CD4-positive, alpha-beta T cell treated with Interleukin-12 subunit alpha and Interleukin-12 subunit beta, for 1 hour (primary cell): ENCODE data around the gene PCBP3.
A peak's percentile ranks its signal among the peaks of the same experiment; 100 is the strongest.

Experiments used
- DNase-seq: peaks from one replicate; pipeline ENCODE4 v3.0.0-alpha.2; 2020

PCBP3 gene

DNA sequence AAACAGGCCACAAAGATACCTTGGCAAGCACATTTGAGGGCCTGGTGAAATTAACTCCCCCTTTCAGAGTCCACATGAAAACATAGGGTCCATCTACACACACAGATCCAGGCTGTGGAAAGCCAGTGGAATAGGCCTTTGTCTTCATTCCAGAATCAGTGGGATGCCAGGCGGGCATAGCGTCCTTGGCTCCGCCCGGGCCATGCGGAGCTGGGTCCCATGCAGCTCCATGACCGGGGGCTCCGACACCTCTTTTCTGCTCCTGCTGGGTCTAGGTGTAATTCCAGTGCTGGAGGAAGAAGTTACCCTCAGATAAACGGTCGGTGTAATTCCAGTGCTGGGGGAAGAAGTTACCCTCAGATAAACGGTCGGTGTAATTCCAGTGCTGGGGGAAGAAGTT is 274.5 kb downstream of the PCBP3 start:
- no peak for DNase-seq

DNA sequence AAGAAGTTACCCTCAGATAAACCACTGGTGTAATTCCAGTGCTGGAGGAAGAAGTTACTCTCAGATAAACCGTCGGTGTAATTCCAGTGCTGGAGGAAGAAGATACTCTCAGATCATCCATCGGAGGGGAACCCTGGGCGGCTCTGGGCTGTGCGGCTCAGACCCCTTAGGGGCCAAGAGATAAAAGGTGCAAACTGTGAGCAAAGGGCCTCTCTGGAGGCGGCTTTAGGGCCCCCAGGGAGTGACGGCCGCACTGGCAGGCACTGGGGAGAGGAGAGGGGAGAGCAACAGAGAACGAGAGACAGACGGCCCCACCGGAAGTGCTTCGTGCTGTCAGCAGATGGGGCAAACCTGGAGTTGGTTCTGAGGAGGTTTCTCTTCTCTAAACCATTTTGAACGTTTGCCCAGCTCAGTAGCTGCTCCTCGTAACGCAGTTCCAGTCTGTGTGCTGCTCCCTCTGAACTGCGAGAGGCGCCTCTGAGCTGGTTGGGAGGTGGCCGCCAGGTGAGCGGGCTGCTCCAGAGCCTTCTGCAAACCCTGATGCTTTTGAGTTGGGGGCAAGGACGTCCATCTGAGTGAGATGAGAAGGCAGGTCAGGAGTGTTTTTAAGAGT is 275.4 kb downstream of the PCBP3 start:
- no peak for DNase-seq

DNA sequence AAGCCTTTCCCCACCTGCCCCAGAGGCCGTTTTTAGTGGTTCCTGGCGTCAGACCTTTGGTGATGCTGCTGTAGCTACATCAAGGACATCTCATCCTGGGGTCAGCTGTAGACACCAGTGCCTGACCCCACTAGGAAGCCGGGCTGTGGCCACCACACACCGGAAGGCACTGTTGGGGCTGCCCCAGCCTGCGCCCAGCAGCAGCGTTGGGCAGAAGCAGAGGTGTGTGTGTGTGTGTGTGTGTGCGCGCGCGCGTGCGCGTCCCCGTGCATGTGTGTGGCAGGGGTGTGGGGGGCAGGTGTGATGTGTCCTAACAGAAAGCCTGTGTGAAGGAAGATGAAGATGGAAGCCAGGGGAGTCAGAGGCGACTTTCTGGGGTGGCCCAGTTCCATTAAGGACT is 276.1 kb downstream of the PCBP3 start:
- no peak for DNase-seq

DNA sequence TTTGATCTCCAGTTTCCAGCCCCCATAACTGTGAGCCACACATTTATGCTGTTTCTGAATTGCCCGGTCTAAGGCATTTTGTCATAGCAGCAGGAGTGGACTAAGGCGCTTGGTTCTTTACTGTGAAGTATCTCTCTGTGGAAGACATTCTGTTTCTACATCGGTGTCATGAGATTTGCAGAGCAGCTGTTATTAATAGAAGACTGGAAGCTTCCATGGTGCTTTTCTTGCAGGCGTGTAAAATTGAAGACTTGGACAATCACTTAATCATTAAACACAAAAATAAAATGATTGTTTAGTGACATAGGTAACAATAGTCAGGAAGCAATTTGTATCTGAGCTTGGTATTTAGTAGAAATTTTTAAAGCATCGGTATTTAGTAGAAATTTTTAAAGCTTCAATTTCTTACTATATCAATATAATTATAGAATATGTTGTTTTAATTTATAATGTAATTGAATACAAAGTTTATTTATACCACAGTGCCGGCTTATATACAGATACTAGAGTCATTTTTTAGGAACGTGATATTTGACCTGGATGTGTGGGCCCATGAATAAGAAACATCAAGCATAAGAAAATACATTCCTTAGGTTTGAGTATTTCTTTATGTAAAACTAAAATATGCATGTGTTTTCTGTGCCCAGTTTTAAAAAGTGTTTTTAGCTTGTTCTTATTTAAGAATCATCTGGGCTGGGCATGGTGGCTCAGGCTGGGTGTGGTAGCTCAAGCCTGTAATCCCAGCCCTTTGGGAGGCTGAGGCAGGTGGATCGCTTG is 277.5 kb downstream of the PCBP3 start:
- DNase-seq = no peak

DNA sequence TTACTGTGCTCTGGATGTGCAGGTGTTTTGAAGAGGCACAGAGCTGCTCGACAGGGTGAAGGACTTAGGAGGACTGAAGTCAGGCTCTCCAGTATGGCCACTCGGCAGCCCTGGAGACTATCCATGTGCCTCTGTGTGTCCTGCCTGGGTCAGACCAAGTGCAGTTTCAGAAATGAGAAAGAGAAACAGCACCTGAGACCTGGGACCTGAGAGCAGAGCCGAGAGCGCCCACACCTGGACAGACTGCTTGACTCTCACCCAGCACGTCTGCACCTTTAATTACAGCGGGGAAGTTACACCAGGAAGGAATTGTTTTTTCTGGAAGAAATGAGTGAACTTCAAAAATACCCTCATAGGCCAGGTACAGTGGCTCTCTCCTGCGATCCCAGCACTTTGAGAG is 278.4 kb downstream of the PCBP3 start:
- no peak for DNase-seq

DNA sequence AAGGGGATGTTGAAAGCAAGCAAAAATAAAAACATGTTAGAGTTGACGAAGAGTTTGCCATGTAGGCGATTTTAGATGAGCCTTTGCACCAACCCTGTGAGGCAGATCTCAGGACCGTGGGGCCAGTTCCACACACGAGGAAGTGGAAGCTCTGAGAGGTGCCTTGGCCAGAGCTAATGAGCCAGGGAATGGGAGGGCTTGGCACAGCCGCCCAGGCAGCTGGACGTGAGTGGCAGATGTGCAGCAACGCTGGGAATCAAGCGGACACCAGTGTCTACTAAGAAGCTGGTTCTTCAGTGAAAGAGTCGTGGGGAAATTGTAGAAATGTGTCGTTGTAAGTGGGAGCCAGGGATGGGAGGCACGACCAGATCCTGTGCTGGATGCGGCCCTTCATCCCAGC is 279.1 kb downstream of the PCBP3 start:
- DNase-seq = no peak

DNA sequence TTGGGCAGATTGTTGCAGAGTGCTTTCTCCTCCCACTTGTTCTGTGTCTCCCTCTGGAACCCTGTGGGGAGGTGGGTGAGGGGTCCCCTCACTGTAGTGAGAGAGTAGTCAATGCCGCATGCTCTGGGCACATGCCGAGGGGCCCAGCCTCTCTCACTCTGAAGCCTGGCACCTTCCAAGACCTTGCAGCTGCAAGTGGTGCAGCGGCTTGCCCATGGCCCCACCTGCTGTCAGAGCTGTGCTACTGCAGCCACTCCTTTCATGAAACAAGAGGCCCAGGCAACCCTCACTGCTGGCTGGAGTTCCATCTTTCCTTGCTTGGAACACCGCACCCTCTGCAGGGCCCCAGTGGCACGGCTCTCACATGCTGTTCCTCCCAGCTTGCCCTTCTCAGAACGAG is 279.6 kb downstream of the PCBP3 start:
- DNase-seq = peak; percentile 69

DNA sequence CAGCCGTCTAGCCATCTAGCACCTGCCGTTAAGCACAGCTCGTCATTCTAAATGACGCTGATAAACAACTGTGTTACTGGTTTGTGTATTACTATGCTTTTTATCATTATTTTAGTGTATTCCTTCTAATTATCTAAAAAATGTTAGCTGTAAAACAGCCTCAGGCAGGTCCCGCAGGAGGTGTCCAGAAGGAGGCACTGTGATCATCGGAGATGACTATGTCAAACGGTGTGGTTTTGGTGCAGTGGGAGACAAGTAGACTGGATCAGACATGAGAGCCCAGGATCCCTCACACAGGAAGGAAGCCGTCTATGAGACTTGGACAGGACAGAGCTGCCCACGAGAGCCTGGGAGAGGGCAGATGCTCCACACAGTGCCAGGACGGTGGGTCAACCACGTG is 282.8 kb downstream of the PCBP3 start:
- DNase-seq = no peak

DNA sequence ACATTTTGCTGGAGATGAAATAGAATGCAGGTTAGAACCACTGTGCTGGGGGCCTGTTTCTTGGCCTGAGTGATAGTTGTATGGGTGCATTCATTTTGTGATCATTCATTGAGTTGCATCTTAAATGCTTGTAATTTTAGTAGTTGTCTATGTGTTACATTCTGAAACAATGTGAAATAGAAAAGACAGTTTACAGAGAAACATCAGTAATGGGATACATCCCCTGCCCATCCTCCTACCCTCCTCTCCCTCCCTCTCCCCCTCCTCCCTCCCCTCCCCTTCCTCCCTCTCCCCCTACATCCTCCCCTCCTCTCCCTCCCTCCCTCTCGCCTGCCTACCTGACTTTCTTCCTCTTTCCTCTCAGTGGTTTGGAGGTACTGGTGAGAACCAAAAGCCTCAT is 283.5 kb downstream of the PCBP3 start:
- DNase-seq = no peak

DNA sequence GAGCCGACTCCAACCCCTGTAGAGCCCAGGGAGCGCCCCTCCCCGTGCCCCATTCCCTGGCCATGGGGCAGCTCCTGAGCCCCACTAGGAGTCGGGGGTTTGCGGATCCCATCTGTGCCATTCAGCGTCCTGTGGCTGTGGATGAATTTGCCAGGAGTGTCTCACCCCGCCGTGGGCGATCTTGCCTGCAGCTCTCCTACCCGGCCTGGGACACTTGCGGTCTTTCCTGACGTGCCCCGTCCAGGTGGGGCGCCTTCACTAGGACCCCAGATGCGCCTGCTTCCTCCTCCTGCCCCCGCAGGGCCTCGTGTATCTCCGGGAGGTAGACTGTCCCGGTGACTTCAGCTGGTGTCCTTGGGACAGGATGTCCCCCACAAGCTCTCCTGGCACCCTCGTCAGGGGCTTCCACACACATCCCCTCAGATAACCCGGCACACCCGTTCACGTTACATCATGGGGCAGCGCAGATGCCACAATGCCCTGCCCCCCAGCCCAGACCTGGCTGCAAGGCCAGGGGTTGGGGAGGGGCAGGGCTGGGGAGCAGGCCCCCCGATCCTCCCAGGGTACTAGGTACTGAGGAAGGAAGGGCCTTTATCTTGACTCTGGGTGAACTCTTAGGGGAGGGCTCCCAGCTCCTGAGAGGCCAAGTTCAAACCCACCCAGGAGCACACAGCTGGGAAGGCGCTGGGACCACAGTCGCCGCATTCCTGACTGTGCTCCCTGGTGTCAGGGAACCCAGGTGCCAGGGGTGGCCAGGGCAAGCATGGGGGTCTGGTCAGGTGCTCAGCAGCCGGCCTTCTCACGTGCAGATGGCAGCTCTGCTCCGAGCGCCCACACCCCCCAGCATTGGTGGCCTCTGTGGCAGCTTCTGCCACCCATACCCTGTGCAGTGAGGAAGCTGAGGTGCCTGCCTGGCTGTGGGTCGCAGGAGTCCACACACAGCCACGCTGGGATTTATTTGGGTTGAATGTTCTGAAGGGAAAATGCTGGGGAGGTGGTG is 284.6 kb downstream of the PCBP3 start:
- DNase-seq = no peak

DNA sequence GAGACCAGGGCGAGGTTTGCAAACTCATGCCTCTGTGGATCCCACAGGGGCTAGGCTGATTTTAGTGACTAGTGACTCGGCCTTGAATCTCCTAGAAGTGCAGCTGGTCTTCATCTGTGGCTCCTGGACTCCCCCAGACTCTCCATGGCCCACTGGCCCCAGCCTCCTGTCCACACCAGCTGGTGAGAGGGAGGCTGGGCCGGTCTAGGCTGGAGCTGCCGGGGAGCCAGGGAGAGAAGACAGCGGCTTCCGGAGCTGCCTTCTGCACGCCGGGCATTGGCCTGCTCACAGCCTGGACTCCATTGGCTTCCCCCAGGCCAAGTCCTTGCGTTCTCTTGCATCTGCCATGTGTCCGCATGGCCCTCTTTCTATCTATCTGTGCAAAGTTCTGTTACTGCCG is 285.9 kb downstream of the PCBP3 start:
- no peak for DNase-seq

DNA sequence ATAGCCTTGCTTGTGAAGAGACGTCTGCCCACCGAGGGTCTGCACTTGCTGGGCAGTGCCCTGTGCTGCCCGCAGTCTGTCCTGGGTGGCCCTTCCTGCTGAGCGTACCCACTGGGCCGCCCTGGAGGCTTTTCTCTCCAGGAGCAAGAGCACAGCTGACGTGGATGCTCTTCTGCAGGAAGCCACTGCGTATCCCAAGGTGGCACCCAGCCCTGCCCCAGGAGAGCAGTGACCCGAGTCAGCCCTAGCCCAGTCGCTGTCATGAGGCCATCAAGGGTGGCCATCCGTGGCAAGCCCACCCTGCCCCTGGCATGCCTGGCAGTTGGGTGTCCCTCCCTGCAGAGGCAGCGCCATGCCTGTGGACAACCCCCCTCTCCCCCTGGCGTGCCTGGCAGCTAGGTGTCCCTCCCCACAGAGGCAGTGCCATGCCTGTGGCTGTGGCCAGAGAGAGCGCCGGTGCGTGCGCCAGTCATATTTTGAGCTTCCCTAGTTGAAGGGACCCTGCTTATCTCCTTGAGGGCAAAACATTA is 286.8 kb downstream of the PCBP3 start:
- no peak for DNase-seq

DNA sequence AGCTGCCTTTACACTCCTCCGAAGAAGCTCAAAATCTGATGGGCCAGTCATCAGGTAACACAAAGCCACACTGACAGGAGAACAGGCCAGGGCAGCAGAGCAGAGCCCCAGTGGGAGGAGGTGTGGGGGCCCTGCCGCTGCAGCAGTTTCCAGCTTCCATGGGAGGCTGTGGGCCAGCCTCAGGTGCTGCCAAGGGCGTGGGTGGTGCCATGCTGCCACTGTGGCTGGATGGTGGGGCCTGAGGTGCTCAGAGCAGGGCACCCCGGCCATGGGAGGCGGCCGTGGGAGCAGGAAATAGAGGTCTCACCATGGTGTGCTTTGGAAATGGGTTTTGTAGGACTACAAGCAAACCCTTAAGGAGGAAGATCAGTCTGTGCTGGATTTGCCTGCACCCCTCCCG is 287.3 kb downstream of the PCBP3 start:
- DNase-seq = no peak

DNA sequence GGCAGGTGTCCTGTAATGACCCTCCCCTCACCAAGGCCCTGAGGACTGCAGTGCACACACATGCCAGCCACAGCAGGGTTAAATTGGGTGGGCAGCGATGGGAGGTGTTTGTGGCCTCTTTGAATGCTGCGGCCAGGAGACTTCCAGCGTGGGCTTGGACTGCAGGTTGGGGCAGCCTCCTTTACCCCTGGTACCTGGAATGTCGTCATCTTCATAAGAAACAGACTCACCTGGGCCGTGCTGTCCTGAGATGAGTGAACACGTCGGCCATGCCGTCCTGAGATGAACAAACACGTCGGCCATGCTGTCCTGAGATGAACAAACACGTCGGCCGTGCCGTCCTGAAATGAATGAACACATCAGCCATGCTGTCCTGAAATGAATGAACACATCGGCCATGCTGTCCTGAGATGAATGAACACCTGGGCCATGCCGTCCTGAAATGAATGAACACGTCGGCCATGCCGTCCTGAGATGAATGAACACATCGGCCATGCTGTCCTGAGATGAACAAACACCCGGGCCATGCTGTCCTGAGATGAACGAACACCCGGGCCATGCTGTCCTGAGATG is 288.0 kb downstream of the PCBP3 start:
- DNase-seq = no peak

DNA sequence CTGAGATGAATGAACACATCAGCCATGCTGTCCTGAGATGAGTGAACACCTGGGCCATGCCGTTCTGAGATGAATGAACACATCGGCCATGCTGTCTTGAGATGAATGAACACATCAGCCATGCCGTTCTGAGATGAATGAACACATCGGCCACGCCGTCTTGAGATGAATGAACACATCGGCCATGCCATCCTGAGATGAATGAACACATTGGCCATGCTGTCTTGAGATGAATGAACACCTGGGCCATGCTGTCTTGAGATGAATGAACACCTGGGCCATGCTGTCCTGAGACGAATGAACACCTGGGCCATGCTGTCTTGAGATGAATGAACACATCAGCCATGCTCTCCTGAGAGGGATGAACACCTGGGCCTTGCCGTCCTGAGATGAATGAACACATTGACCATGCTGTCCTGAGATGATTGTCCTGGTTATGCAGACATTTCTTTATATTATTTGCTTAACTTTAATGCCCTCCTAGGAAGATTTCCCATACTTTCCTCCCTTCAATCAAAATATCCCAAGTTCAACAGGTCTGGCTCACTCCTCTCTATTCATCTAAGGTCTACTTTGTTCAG is 289.5 kb downstream of the PCBP3 start:
- DNase-seq = no peak

DNA sequence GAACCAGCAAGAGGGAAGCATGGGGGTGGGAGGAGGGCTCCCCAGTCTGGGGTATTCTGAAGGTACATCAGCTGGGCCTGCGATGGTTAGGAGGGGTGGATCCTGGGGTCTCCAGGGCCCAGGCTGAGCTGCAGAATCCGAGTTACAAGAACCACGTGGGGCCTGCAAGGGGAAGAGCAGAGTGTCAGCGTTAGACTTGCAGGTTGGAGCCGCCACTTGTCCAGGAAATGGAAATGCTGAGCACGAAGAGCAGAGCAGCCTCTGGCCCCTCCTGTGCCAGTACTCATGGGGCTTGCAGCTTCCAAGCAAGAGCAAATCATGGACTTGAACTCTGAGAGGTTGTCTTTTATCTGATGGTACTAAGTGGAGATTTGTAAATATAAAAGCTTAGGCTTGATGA is 290.6 kb downstream of the PCBP3 start:
- no peak for DNase-seq

DNA sequence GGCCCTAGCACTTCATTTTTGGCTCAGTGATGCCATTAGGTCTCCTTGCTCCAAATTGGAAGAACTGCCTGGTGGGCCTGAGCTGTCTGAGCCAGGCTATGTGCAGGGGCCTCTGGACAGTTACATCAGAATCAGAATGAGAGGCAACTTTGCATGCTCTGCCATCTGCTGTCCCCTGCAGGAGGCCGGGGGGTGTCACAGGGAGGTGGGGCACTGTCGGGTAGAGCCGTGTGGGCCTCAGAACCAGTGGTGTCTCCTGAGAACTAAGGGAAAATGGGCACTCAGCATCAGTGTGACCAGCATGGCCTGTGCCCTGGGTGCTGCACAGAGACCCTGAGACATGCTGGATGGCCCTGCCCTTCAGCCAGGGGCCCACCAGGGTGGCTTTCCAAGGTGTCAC is 291.0 kb downstream of the PCBP3 start:
- no peak for DNase-seq

DNA sequence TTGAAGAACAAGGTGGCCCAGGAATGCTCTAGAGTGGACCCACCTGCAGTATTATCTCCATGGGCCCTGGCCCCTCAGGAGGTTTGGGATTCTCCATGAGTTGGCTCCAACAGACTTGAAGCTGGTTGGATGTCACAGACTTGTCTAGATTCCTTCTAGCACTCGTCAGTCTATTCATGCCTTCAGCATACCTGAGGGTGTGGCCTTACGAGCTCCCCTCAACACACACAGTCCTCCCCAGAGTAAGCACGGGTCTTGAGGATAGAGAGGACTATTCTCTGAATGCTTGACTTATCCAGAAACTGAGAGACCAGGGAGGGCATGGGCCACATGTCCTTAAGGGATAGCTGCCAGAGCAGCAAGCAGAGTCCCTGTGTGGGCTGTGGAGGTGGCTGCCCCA is 292.1 kb downstream of the PCBP3 start:
- DNase-seq = no peak

DNA sequence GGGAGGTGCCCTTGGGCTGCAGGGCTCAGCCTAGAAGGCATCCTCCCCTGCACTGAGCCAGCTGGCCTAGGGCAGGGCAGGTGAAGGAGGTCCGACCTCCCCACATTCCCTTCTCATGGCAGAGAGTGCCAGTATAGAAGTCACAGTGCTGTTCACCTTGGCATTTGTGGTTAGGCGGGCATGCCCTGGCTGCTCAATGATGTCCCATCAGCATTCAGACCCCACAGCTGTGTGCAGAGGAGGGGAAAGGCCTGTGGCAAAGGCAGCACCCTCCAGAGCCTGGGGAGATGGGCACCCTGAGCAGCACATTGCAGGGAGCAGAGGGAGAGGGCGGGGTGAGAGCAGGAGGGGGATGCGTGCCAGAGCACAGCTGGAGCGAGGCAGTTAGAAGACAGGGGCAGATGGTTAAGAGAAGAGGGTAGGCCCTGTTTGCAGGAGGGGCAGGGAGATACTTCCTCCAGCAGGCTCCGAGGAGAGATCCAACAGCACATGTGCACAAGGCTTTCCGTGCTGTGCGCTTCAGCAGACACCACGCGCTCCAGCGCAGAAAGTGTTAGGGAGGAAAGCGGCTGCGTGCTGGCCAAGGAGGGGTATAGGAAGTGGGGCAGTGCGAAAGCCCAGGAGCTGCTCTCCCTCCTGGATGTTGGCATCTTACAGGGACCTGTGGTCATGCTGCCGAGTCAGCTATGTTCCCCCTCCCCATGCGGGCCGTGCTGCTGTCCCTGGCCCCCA is 294.4 kb downstream of the PCBP3 start:
- no peak for DNase-seq

DNA sequence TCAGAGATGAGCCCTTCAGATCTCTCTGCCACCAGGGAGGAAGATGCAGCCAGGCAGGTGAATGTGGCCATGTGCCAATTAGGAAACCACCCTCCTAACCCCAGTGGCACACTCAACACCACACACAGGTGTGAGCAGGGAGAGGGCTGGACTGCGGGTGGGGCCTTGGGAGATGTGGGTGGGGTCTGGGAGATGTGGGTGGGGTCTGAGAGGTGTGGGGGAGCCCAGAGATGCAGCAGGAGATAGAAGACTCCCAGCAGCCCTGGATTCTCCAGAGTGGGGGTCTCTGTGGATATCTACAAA is 294.9 kb downstream of the PCBP3 start:
- DNase-seq = no peak

DNA sequence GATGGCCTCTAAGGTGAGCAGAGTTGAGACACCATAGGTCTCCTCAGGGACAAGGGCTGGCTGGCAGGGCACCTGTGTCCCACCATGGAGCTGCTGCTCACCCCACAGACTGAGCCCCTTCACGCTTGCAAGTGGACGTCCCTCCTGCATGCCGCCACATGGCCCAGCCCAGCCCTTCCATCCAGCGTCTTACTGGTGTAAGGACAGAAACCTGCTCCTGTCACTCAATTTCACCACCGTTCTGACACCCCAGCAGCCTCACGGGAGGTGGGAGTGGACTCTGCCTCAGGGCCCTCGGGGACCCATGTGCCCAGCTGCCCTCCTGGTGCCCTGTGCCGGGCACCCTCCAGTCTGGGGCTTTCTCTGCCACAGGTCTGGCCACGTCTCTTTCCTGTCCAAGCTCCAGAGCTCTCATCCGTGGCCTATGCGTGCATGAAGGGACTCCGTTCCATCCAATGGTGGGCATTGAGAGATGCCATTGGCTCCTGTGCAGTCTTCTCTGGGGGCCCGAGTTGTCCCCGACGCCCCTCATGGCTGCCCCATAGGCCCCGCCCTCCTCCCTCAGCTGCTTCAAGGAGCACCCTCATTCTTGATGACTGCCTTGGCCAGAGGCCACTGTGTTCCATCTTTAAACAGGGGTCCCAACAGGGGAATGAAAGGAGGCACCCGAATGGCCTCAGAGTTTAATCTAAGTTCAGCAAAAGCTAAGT is 295.4 kb downstream of the PCBP3 start:
- no peak for DNase-seq
